Nephron progenitor cell (in vitro differentiated cells): ENCODE data around the gene NINJ2.
"Not testable (repeated sequence)": the region's sequence is repeated elsewhere in the genome, so short reads cannot be mapped to it uniquely, and the experiment has no call there.

Experiments
- DNase-seq: peaks from one replicate; pipeline ENCODE4 v3.0.0; 2021
- H3K27ac Mint-ChIP-seq: 2 replicates; pipeline ENCODE4 v1.8.0; 2021; ENCODE audit warnings: mild to moderate bottlenecking, moderate library complexity, mixed read lengths
- H3K27me3 Mint-ChIP-seq: 2 replicates; pipeline ENCODE4 v1.8.0; 2021; ENCODE audit warnings: mild to moderate bottlenecking, low read depth, mixed read lengths; ENCODE audit not compliant: poor library complexity
- H3K36me3 Mint-ChIP-seq: 2 replicates; pipeline ENCODE4 v1.8.0; 2021; ENCODE audit warnings: low read depth, mixed read lengths
- H3K4me1 Mint-ChIP-seq: 2 replicates; pipeline ENCODE4 v1.8.0; 2021; ENCODE audit warnings: mixed read lengths
- H3K4me3 Mint-ChIP-seq: 2 replicates; pipeline ENCODE4 v1.8.0; 2021; ENCODE audit warnings: mild to moderate bottlenecking, moderate library complexity, mixed read lengths
- H3K9me3 Mint-ChIP-seq: 2 replicates; pipeline ENCODE4 v1.8.0; 2021; ENCODE audit warnings: mild to moderate bottlenecking, moderate library complexity, mixed read lengths
- TF ChIP-seq, protein P1 (sequence below): fragments of 200-600 bp; sonication (generic); IDR thresholded peaks from 2 replicates; pipeline ENCODE4 v1.5.0; 2021; ENCODE audit warnings: antibody characterized with exemption

The NINJ2 gene

GRCh38 chr12:580813-581212, 82.4 kb downstream of the NINJ2 start:
- Mint-ChIP-seq H3K9me3 (no peaks in the 10 kb centered on the region), H3K4me1 (peaks cover 42% of the 10 kb centered on the region), H3K27ac (peak overlapping the region; percentile 22), H3K27me3 (peaks cover 14% of the 10 kb centered on the region), H3K36me3 (no peaks in the 10 kb centered on the region), H3K4me3 (no peak overlapping the region)
- TF ChIP-seq, protein P1, sequence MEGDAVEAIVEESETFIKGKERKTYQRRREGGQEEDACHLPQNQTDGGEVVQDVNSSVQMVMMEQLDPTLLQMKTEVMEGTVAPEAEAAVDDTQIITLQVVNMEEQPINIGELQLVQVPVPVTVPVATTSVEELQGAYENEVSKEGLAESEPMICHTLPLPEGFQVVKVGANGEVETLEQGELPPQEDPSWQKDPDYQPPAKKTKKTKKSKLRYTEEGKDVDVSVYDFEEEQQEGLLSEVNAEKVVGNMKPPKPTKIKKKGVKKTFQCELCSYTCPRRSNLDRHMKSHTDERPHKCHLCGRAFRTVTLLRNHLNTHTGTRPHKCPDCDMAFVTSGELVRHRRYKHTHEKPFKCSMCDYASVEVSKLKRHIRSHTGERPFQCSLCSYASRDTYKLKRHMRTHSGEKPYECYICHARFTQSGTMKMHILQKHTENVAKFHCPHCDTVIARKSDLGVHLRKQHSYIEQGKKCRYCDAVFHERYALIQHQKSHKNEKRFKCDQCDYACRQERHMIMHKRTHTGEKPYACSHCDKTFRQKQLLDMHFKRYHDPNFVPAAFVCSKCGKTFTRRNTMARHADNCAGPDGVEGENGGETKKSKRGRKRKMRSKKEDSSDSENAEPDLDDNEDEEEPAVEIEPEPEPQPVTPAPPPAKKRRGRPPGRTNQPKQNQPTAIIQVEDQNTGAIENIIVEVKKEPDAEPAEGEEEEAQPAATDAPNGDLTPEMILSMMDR, result no peak
- no peak for DNase-seq

GRCh38 chr12:579420-580110, 83.7 kb downstream of the NINJ2 start:
- no peak for DNase-seq
- peaks cover 11% of the 10 kb centered on the region for H3K27me3 Mint-ChIP-seq
- H3K27ac Mint-ChIP-seq, result peak overlapping the region; percentile 26
- H3K9me3 Mint-ChIP-seq, result peaks cover 8% of the 10 kb centered on the region
- no peaks in the 10 kb centered on the region for H3K36me3 Mint-ChIP-seq
- peaks cover 52% of the 10 kb centered on the region for H3K4me1 Mint-ChIP-seq
- TF ChIP-seq, protein P1, result no peak
- H3K4me3 Mint-ChIP-seq, result no peak overlapping the region

DNA sequence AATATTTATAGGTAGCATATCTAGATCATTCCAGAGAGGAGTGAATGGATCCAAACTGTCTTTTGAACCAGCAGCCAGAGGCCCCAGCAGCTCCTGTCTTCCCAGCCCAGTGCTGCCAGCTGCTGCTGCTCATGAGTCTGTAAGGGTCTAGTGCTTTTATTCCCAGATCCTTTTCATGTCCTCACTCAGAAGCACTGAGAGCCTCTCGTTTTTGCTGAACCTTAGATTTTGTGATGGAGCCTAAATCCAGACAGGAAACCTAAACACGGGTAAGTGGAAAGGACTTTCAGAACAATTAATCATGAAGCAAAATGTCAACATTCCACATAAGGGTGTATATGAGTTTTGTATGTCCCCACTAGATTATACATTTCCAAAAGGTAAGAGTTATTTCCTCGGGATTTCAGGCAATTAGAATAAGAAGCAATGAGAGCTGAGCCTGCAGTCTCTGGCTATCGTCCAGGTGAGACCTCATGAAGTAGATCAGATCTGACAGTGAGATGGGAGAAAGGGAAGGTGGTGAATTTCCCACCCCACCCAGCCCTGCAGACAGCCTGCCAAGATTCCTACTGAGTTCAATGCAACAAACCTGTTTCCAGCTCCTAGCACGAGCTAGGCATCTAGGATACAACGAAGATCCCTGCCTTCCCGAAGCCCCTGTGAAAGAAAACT, 84.4 kb downstream of the NINJ2 start:
- Mint-ChIP-seq H3K27me3 (peaks cover 11% of the 10 kb centered on the region), H3K27ac (peak overlapping the region; percentile 26), H3K36me3 (no peaks in the 10 kb centered on the region), H3K4me3 (no peak overlapping the region), H3K9me3 (peaks cover 10% of the 10 kb centered on the region), H3K4me1 (peaks cover 52% of the 10 kb centered on the region)
- TF ChIP-seq, protein P1, result no peak
- no peak for DNase-seq

GRCh38 chr12:577994-578747, 85.1 kb downstream of the NINJ2 start:
- Mint-ChIP-seq H3K27me3 (peaks cover 11% of the 10 kb centered on the region), H3K9me3 (peaks cover 10% of the 10 kb centered on the region), H3K4me1 (peaks cover 52% of the 10 kb centered on the region)
- not testable (repeated sequence) for H3K4me3 Mint-ChIP-seq, H3K36me3 Mint-ChIP-seq, H3K27ac Mint-ChIP-seq, DNase-seq

DNA sequence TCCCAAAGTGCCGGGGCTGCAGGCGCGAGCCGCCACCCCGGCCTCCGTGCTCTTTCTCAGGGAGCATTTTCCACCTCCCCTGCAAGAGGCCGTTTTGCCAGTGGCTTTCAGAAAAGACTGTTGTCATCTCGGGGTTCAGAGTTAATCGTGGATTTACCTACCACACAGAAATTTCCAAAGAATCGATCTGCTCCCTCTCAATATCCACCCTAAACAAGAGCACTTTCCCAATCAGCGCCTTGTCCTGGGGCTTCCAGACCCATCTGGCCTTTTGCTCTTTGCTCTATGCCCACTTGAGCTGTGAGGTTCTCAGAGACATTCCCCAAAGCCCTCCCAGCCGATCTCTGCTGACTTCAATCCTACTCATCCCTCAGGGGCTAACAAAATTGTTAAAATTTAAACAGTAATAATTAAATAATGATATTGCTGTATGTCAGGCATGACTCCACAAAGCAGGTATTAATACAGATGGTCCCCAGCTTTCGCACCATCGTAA, 86.6 kb downstream of the NINJ2 start:
- no peak overlapping the region for H3K4me3 Mint-ChIP-seq
- TF ChIP-seq, protein P1, result no peak
- no peak overlapping the region for H3K27ac Mint-ChIP-seq
- peaks cover 11% of the 10 kb centered on the region for H3K27me3 Mint-ChIP-seq
- no peak for DNase-seq
- peaks cover 10% of the 10 kb centered on the region for H3K9me3 Mint-ChIP-seq
- H3K36me3 Mint-ChIP-seq, result no peaks in the 10 kb centered on the region
- peaks cover 57% of the 10 kb centered on the region for H3K4me1 Mint-ChIP-seq

DNA sequence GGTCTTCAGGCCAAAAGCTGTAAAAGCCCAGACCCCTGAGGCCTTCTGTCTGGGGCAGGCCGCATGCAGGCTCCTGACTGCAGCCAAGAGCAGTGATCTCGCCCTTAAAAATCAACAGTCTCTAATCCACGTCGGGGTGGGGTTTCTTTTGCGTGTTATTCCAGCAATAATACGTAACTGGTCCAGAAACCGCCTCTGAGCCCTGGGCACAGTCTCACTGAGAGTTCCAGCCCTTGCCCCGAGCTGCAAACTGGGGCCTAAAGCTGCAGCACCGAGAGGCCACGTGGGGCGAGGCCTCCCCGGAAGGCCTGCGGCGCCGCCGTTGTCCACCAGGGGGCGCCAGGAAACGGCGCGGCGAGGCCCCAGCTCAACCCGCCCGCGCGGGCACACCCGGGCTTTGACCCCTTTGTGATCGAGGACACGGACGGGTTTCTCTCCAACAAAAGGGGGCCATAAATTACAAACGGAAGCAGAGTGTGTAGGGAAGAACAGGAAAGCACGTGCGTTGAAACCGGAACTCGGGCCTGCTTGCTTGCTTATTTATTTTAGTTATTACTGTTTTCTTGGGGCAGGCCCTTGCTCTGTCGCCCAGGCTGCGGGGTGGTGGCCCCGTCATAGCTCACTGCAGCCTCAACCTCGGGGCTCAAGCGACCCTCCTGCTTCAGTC, 87.2 kb downstream of the NINJ2 start:
- H3K9me3 Mint-ChIP-seq, result peaks cover 10% of the 10 kb centered on the region
- peak; percentile 89 for DNase-seq
- peaks cover 63% of the 10 kb centered on the region for H3K4me1 Mint-ChIP-seq
- no peak overlapping the region for H3K27ac Mint-ChIP-seq
- H3K27me3 Mint-ChIP-seq, result peaks cover 11% of the 10 kb centered on the region
- H3K4me3 Mint-ChIP-seq, result no peak overlapping the region
- no peaks in the 10 kb centered on the region for H3K36me3 Mint-ChIP-seq
- TF ChIP-seq, protein P1, result peak; percentile 98
